C1 segment of cervical spinal cord (tissue), 14 donors: ENCODE results near the gene SP7.
A peak's percentile ranks its signal among the peaks of the same experiment; 100 is the strongest.
"Not testable (repeated sequence)": the region's sequence is repeated elsewhere in the genome, so short reads cannot be mapped to it uniquely, and the experiment has no call there.

Source experiments
- DNase-seq, 14 donors: peaks; one replicate each; lab custom pipeline; 2025; lab: John Stamatoyannopoulos, UW

SP7 gene

DNA sequence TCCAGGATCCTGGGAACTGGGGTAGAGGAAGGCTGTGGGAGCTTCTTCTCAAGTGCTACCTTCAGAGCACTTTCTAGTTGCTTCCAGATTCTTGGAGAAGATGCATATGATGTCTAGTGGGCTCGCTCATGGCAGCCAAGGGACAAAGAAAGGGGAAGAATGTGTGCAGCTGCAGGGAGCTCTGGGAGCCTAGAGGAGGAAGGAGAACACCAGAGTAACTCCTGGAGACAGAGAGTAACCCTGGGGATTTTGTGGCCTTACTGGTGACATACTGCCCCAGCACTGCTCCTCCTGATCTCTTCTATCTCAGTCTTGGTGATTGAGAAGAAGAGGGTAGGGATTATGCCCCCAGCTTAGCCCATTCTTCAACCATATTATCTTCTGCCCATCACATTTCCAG lies 10.3 kb upstream of the SP7 start:
- no peak for DNase-seq

DNA sequence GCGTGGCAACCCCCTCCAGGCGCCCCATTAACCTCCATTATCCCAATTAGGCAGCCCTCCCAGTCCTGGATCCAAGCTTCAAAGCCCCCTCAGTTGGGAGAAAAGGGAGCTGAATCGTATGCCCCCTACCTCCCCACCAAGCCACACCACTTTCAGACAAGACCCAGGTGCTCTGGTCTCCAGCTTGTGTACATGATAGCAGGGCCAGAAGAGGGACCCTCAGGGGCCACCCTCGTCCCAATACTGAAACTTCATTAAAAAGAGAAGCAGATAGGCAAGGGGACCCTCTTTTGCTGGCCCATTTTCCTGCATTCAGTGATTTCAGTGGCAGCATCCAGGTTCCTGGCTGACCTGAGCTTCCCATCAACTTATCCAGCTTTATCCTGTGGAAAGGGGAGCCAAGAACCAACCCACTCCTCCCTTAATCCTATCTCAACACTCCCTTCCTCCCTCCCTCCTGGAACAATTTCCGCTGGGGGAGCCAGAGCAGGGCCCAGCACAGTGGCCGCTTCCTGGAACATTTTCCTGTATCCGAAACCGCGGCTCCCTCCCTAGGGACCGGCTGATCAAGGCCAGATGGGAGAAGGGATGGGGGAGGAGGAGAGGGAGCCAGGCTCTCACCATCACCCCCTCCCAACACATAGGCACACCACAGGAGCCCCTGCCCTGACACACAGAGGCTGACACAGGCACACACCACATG lies 9.5 kb upstream of the SP7 start:
- DNase-seq = peak in 1 of 14 donors; percentile 48

DNA sequence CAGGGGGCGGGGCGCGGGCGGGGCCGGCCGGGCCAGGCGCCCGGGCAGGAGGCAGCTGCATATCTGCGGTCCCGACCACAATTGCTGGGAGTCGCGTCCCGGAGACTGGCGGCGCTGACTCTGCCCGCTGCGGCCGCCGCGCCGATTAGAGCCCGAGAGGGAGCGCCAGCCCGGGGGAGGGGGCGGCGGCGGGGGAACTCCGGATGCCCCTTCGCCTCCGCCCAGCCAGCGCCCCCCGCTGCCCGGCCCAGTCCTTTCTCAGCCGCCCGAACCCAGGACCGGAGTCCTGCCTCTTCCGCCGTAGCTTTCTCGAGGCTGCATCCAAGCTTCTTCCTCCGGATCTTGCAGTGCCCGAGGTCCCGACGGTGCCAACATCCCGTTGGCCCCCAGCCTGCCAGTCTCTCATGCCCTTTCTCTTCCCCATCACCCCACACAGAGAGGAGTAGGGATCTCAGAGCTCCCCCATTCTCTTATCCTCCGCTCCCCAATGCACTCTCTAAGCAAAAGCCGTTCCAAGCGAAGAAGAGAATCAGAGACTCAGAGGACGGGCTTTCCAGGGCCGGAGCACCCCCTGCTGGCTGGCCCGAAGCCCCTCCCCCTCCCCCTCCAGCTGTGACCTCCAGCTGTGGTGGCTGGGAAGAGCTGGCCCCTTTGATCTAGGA lies 8.8 kb upstream of the SP7 start:
- peak in 13 of 14 donors; percentile 32 to 90 (median 73) for DNase-seq

DNA sequence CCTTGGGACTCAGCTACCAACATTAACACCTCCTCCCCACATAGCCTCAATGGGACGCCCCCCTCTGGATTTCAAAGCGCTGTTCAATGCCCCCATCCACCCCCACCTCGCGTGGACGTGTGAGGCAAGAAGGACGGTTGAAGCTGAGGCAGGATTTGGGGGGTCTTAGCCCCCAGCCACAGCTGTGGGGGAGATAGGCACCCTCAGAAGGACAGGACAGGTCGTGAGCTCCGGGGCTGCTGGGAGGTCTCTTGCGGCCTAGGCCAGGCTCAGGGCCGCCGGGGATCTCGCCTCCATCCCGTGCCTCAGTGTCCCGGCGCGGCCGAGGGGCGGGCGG lies 8.3 kb upstream of the SP7 start:
- DNase-seq = peak in 1 of 14 donors; percentile 59

DNA sequence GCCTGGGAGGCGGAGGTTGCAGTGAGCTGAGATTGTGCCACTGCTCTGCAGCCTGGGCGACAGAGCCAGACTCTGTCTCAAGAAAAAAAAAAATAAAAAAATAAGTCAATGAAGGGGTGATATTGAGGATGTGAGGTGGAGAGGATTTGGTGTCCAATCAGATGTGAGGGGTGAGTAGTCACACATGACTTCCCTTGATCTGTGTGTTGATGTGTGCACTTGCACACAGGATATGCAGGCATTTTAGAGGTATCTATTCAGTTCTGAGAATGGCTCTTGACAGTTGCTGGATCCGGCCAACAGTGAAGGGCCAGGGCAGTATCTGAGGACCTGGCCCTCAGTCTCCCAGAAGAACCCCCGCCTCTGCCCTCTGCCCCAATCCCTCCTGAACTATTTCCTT lies 7.8 kb upstream of the SP7 start:
- DNase-seq = no peak

DNA sequence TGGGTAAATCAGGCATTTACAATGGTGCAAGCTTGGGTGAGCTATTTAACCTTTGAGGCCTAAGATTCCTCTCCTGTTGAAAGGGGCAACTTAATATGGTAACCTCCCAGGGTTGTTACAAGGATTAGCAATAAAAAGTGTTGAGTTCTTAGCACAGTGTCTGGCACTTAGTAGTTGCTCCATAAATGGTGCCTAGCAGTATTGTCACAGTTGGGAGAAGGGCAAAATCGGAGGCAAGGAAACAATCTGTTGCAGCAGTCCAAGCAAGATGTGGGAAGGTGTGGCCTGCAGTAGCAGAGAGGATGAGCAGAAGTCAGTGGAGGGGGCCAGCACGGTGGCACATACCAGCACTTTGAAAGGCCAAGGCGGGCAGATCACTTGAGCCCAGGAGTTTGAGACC lies 7.3 kb upstream of the SP7 start:
- DNase-seq = no peak

DNA sequence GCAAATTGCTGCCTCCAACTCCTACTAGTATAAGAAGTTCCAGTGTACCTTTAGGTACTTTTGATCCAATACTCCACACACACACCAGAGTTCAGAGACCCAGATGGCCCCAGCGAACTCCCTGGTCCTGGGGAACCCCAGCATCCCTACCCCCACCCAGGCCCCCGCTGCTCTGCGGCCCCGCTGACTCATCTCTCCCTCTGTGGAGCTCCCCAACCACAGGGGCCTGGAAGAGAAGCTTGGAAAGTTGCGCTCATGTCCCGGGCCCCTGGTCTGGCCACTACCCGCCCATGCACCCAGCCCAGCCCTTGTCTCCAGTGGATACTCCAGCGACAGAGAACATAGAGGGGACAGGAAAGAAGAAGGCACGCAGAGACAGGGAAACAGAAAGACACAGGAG lies 4.2 kb upstream of the SP7 start:
- DNase-seq = no peak

DNA sequence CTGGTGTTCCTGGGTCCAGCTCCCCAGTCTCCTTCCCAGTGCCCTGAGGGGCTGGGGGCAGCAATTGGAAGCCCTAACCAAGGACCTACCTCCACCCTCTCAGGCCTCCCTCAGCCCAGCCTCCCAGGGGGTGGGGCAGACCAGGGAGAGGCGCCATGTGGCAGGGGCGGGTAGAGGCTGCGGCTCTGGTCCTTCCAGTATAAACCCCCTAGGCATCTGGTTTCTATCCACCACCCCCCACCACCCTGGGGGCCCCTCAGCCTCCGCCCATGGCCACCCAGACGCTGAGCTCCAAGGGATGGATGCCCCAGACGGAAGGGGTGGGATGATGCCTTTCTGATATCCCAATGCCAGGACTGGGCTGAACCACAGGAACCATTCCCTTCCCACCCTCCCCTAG lies 2.8 kb upstream of the SP7 start:
- DNase-seq = no peak

DNA sequence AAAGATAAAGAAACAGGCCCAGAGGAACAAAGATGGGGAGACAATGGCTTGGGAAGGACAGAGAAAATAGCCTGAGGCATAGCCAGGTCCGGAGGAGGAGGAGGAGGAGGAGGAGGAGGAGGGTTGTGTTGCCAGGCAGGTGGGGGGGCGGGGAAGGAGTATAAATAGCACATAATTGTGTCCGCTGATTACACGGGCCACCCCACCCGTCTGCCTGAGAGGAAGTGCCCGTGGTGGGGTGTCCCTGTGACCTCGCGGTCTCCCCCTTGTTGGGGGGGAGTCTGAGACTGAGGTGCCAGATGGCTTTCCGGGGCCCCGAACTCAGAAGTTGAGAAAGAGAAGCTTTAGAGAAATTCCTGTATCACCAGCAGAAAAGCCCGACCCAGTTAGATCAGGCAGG lies 1.9 kb upstream of the SP7 start:
- no peak for DNase-seq

DNA sequence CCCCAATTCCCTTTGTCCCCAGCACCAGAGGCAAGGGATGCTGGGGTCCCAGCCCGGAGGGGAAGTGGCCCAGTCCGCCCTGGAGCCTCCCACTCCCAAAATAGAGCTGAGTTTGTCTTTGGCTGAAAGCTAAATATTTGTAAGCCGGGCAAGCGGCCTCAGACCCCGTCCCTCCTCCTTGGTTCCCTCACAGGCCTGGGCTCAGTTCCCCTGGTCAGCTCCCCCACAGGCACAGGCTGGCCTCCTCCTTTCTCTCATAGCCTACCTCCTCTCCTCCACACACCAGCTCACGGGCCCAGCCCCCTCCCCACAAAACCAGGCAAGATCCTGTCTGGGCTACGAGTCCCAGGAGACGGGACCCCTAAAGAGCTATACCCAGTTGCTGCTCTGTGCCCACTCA lies 1.3 kb downstream of the SP7 start:
- DNase-seq = no peak

DNA sequence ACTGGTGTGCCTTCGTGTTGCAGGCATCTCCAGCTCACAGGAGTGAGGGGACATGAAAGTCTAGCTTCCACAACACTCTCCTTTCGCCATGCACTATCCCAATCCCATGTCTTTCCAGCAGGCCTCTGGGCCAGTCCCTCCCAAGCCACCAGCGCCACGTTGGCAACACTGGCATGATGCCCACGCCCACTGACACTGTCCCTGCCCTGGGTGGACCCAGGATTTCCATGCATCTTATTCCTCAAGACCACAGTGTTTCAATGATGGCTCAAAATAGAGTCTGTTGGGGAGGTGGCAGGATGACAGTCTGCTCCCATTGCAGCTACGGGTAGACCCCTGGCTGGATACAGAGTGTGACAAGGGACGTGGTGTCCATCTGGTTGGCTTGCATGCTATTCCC lies 2.3 kb downstream of the SP7 start:
- DNase-seq = no peak

DNA sequence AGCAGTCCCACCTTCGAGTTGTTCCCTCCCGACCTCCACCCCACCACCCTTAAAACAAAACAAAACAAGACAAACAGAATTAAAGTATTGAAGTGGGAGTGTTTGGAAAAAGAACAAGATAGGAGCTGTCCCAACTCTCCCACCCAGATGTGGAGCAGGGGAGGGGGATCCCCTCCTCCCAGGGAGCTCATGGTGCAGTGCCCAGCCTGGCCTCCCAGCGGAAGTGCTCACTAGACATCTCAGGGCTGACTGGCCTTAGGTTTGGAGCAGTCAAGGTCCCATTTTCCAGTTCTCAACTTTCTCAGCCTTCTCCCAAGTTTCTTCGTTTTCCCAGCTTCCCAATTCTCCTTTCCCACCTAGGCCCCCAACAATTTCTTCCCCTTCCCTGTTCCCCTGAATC lies 2.9 kb downstream of the SP7 start:
- DNase-seq = no peak

DNA sequence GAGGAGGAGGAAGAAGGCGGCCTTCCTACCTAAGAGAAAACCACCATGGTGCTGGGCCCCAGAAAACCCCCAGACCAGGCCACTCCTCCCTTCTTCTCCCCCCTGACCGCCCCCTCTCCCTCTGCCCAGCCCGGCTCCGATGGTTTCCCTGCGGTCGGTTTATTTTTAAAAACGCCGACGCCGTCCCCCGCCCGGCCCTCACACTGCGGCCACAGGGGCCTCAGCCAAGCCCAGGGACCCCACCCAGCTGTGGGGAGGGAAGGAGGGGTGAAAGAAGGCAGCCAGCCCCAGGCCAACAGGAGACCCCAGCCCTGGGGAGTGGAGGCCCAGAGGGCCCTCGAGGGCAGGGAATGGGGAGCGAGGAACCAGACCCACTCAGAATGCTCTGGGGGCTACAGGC lies 3.4 kb downstream of the SP7 start:
- no peak for DNase-seq

DNA sequence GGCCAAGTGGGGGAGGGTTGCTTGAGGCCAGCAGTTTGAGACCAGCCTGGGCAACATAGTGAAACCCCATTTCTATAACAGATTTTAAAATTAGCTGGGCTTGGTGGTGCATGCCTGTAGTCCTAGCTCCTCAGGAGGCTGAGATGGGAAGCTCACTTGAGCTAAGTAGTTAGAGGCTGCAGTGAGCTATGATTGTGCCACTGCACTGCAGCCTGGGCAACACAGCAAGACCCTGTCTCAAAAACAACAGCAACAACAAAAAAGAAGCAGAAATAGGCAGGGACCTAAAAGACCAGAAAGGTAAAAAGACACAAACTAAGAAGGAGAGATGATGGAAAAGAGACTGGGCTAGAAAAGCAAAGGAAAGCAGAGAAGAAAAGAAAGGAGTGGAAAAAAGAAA lies 3.8 kb downstream of the SP7 start:
- DNase-seq = not testable (repeated sequence)

DNA sequence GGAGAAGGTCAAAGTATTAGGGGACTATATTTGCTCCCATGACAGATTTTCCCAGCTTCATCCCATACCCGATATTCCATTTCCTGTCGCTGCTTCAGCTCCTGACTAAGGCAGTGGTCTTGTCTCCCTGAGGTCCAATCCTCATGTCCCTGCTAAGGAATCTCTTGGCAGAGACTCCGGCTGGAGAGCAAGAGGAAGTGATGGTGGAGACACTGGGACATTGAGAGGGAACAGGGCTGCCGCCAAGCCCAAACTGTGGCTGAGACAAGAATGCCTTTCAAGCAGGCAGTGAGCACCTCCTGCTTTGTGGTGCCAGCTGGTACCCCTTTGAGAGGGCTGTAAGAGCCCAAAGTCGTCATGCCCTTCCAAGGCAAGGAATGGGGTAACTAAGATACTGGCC lies 5.5 kb downstream of the SP7 start:
- no peak for DNase-seq

DNA sequence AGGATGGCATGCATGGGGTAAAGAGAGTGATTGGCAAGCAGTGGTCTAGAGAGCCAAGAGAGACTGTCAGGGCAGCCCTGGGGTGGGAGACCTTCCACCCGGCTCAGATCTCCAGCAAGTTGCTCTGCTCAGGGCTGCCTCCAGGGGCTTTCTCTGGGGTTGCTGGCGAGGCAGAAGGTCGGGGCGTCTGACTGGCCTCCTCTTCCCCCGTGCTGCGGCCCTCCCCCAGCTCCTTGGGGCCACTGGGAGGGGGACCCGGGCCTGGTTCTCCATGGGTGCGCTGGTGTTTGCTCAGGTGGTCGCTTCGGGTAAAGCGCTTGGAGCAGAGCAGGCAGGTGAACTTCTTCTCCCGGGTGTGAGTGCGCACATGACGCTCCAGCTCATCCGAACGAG lies 8.1 kb downstream of the SP7 start:
- no peak for DNase-seq

DNA sequence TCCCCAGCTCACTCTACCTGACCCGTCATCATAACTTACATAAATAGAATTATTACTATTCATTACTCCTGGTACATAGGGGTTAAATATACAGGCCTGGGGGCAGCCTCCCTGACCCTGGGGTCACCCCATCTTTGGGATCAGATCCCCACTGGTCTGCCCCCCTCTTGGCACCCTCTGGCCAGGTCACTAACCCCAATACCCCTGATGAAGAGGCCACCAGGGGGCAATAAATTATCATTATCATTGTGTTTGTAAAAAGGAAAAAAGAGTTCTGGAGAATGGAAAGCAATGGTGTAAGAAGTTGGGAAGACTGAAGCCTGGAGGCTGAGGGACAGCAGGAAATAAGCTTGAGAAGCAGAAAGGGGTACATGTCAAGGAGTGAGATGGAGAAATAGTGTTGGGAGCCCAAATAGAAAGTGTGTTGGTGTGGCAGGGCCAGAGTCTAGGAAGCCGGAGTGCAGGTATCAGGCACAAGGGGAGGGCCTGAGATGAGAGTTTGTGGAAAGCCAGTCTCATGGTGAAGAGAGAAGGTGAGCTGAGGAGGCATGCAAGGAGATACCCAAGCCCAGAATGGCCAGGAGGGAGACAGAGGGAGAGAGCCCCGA lies 8.6 kb downstream of the SP7 start:
- DNase-seq = no peak

DNA sequence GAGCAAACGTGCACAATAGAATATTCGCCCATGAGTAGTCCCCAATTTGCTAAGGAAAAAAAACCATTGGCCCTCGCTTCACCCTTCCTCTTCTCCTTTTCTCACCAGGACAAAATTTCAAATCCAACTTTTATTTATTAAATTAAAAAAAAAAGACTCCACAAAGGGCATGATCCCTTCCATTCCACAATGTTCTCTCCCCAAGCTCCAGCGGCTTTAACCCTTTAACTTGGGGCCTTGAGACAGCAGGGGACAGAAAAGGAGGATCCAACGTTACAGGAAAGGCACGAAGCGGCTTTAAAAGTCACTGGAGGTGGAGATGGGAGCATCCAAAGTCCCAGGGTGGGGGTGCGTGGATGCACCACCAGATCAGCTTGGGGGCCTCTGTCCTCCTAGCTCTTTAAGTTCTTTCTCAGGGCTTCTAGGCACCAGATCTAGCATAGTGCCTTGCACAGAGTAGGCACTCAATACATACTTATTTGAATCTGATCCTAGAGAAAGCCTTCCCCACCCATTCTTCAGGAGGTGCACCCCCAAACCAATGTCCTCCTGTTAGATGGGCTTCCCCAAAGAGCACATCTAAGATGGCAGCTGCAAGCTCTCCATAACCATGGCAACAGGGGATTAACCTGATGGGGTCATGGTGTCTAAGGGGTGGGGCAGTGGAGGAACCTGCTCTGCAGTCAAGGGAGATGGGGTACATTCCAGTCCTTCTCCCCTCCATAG lies 9.5 kb downstream of the SP7 start:
- no peak for DNase-seq

DNA sequence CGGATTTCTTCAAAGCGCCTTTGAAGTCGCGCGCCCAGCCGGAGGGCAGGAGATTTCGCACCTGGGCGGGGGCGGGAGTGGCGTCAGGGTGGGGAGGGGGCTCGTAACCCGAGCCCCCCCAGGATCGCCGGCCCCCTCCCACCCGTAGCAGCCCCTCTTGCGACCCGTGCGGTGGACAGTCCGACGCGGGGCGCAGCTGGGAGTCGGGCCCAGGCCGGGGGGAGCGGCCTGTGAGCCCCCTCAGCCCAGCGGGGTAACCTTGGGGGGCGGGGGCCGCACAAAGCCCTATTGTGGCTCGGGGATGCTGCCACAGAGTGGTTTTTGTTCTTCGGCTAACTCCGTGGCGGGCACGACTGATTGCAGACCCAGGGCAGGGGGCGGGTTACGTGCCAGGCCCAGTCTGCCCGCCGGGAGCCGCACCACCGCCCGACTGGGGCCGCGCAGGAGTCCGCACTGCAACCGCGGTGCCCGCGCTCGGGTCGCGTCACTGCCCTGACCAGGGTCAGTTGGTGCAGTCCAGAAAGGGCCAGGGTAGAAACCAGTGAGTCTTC lies 10.6 kb downstream of the SP7 start:
- peak in 13 of 14 donors; percentile 29 to 85 (median 73) for DNase-seq

DNA sequence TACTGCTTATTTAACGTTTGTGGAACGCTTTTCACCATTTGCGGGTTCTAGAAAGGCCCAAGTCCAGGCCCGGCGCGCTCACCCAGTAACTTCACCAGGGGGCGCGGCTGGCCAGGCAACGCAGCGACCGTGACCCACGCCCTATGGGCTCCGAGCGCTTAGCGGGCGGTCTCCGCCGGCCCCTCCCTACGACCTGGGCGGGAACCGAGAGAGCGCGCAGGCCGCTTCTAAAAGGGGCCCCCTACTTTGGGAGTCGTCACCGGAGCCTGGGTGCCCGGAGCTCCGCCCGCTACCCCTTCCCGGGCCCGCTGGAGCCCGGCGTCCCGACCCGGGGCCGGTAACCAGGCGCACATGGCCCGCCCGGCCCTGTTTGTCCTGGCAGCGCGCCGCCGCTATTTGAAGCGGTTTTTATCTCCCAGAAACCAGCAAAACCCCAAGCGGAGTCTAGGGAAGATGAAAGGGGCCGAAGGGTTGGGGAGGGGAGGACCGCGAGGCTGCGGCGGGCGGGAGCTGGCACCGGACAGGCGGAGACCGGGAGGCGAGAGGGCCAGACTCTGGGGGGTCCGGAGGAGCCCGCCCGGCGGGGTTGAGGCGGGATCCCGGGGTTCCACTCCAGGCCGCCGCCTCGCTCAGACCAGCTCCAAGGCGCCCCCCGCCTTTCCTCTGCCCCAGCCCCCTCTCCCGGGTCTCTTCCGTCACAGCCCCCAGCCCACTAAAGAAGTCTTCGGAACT lies 11.2 kb downstream of the SP7 start:
- peak in 13 of 14 donors; percentile 66 to 93 (median 83) for DNase-seq

DNA sequence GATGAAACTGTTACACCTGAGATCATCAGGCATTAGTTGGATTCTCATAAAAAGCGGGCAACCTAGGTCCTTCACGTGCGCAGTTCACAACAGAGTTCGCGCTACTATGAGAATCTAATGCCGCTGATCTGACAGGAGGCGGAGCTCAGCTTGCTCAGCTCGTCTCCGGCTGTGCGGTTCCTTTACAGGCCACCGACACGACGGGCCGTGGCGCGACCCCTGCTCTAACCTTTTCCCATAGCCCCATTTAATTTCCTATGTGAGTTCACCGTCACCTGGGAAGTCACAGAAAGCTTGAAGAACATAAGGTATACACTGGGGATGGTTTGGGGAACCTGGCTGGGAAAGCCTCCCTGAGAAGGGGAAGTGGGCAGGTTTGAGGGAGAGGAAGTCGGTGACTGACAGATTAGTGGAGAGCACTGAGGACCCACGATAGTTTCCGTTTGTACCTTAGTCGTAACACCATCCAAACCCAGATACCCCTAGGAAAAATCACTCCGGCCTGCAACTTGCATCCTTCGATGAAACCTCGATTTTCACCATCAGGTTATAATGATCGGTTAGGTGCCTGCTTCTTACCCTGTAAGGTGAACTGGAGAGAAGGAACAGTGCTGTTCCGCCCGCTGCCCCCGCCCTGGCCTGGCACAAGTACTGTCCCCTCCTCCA lies 11.9 kb downstream of the SP7 start:
- DNase-seq = peak in 5 of 14 donors; percentile 35 to 66 (median 54)
